ENCODE measurements around the gene IFNL4. TPM values are rescaled to one million over a fixed set of nuclear protein-coding genes. Genes with fewer than 3 reads are reported as not detected.
"Not testable (repeated sequence)": the region's sequence is repeated elsewhere in the genome, so short reads cannot be mapped to it uniquely, and the experiment has no call there.

Gene IFNL4
- total RNA-seq, 2 donors from 2014 or later = not detected

- Histone ChIP-seq H3K4me1 (ENCODE audit: control insufficient read depth in 1 of 2, low read depth in 2 of 2) (no peaks in the 10 kb centered on the region), H3K4me3 (no peak overlapping the region), H3K27ac (no peak overlapping the region), H3K9me3 (no peaks in the 10 kb centered on the region), H3K27me3 (replicated peaks; ENCODE audit: insufficient read depth) (no peaks in the 10 kb centered on the region), H3K36me3 (no peaks in the 10 kb centered on the region)
- no peak for ATAC-seq (ENCODE audit: insufficient number of reproducible peaks, low FRiP score, low read depth)
- no peak for DNase-seq (ENCODE audit: low spot score)
- TF ChIP-seq CTCF (IDR thresholded peaks at IDR 0.05) = no peak
Observed at GRCh38 chr19:39270036-39270871, 21.6 kb upstream of the IFNL4 start.

GRCh38 chr19:39269369-39269768 is 20.7 kb upstream of the IFNL4 start:
- not testable (repeated sequence) for H3K36me3 ChIP-seq; H3K27me3 ChIP-seq (replicated peaks; ENCODE audit: insufficient read depth); H3K9me3 ChIP-seq; H3K4me1 ChIP-seq (ENCODE audit: control insufficient read depth in 1 of 2, low read depth in 2 of 2); ATAC-seq (ENCODE audit: insufficient number of reproducible peaks, low FRiP score, low read depth); H3K4me3 ChIP-seq; H3K27ac ChIP-seq; DNase-seq (ENCODE audit: low spot score)

GRCh38 chr19:39268531-39269223 is 20.0 kb upstream of the IFNL4 start:
- H3K4me3 ChIP-seq; H3K9me3 ChIP-seq; ATAC-seq (ENCODE audit: insufficient number of reproducible peaks, low FRiP score, low read depth); DNase-seq (ENCODE audit: low spot score); H3K36me3 ChIP-seq; H3K4me1 ChIP-seq (ENCODE audit: control insufficient read depth in 1 of 2, low read depth in 2 of 2); H3K27me3 ChIP-seq (replicated peaks; ENCODE audit: insufficient read depth); H3K27ac ChIP-seq: not testable (repeated sequence)

GRCh38 chr19:39268085-39268484 is 19.4 kb upstream of the IFNL4 start, which contains the start of gene IFNL2:
IFNL2 (plus strand) TSS chr19:39268396; CDS start chr19:39268569, 173 bp downstream.
- H3K4me3 ChIP-seq; H3K27me3 ChIP-seq (replicated peaks; ENCODE audit: insufficient read depth); H3K27ac ChIP-seq; H3K9me3 ChIP-seq; ATAC-seq (ENCODE audit: insufficient number of reproducible peaks, low FRiP score, low read depth); DNase-seq (ENCODE audit: low spot score); H3K36me3 ChIP-seq; H3K4me1 ChIP-seq (ENCODE audit: control insufficient read depth in 1 of 2, low read depth in 2 of 2): not testable (repeated sequence)

GRCh38 chr19:39265321-39265916 is 16.8 kb upstream of the IFNL4 start:
- Histone ChIP-seq H3K4me3 (no peak overlapping the region), H3K9me3 (no peaks in the 10 kb centered on the region), H3K27me3 (replicated peaks; ENCODE audit: insufficient read depth) (no peaks in the 10 kb centered on the region), H3K4me1 (ENCODE audit: control insufficient read depth in 1 of 2, low read depth in 2 of 2) (no peaks in the 10 kb centered on the region), H3K27ac (no peak overlapping the region), H3K36me3 (no peaks in the 10 kb centered on the region)
- no peak for TF ChIP-seq CTCF (IDR thresholded peaks at IDR 0.05)
- ATAC-seq (ENCODE audit: insufficient number of reproducible peaks, low FRiP score, low read depth) (no peak), DNase-seq (ENCODE audit: low spot score) (no peak)

- no peak for TF ChIP-seq CTCF (IDR thresholded peaks at IDR 0.05)
- H3K27ac ChIP-seq = no peak overlapping the region
- no peak overlapping the region for H3K4me3 ChIP-seq
- H3K9me3 ChIP-seq = no peaks in the 10 kb centered on the region
- H3K27me3 ChIP-seq (replicated peaks; ENCODE audit: insufficient read depth) = no peaks in the 10 kb centered on the region
- no peaks in the 10 kb centered on the region for H3K4me1 ChIP-seq (ENCODE audit: control insufficient read depth in 1 of 2, low read depth in 2 of 2)
- ATAC-seq (ENCODE audit: insufficient number of reproducible peaks, low FRiP score, low read depth) (no peak), DNase-seq (ENCODE audit: low spot score) (no peak)
- H3K36me3 ChIP-seq = no peaks in the 10 kb centered on the region
Observed at GRCh38 chr19:39264306-39265290, 15.9 kb upstream of the IFNL4 start.
